ENCODE data around the gene TSPAN12.

Gene TSPAN12

GRCh38 chr7:120842121-120842621 lies 15.8 kb downstream of the TSPAN12 start:
- DNase-seq = no peak

- DNase-seq = no peak
Observed at GRCh38 chr7:120841608-120842007, 16.3 kb downstream of the TSPAN12 start.

- DNase-seq = no peak
Observed at GRCh38 chr7:120838281-120838682, 19.7 kb downstream of the TSPAN12 start.

DNA sequence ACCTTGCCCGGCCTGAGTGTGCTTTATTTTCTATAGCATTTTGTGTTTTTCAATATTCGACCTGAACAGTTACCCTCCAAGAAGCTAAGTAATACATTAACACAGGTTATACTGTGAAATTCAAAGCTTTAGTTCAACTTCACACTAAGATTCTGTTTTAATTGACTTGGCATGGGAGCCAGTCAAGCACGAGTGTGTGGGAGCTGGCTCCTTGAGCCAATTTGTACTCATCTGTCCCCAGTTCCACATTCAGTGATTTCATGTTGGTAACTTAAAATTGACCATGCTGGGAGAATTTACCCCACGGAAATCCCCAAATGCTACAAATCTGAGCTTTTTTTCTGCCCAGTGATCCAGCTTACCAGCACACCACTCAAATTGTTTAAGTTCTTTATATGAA lies 20.3 kb downstream of the TSPAN12 start:
- no peak for DNase-seq

GRCh38 chr7:120836556-120837115 lies 21.3 kb downstream of the TSPAN12 start:
- no peak for DNase-seq

- DNase-seq = no peak
Observed at GRCh38 chr7:120834726-120835125, 23.2 kb downstream of the TSPAN12 start.

DNA sequence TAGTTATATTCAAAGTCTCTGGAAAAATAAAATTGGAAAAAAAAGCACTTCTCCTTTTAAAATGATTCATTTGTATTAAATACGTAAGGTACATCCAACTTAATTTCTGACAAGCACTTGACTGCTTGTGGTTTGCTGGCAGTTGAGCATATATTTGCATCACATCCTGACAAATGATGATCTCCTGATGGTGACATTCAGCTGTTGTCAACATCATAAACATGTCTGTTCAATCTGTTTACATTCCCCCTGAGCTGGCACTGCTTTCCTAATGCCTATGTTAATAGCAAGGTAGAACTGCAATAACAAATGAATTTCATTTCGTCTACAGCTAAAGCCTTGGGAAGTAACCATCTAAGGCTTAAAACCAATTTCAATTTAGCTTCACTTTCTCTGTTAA lies 24.4 kb downstream of the TSPAN12 start:
- no peak for DNase-seq

- DNase-seq = no peak
Observed at GRCh38 chr7:120832803-120833202, 25.1 kb downstream of the TSPAN12 start.

DNA sequence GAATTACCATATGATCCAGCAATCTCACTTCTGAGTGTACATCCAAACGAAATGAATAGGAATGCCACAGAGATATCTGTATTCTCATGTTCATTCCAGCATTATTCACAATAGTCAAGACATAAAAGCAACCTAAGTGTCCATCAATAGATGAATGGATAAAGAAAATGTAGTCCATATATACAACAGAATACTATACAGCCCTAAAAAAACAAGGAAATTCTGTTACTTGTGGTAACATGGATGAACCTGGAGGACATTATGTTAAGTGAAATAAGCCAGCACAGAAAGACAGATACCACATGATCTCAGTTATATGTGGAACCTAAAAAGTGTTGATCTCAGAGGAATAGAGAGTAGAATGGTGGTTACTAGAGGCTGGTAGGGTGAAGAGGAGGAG lies 26.7 kb downstream of the TSPAN12 start:
- no peak for DNase-seq

- no peak for DNase-seq
Observed at GRCh38 chr7:120829487-120829886, 28.5 kb downstream of the TSPAN12 start.

- no peak for DNase-seq
Observed at GRCh38 chr7:120828528-120828927, 29.4 kb downstream of the TSPAN12 start.

DNA sequence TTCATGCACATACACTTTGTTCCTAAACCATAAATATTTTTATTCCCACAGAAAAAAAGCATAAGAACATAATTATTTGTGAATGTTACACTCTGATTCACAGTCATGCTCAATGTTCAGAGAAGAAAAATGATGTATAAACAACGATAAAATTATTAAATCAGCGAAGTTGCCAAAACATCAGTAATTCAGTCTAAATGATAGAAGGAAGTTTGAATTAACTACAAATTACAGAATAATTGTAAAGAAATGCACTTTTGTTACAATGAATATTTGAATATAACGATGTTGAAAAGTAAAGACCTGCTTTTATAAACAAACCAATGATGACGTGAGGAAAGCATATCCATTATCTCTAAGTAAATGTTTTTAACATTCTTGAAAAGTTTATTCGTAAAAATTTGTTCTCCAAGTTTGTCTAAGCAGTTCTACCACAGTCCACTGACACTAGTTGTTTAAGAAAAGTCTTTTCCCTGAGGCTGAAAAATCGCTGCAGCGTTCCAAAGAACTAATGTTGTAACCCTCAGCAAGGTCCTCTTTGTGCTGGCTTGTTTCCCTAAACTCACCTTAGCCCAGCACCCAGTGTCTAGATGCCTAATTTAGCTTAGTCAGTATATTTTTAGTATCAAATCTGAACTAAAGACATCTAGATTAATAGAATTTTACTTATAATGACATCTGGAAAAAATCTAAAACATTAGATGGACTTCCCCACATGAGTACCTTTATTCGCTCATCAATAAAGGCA lies 30.4 kb downstream of the TSPAN12 start:
- DNase-seq = no peak

DNA sequence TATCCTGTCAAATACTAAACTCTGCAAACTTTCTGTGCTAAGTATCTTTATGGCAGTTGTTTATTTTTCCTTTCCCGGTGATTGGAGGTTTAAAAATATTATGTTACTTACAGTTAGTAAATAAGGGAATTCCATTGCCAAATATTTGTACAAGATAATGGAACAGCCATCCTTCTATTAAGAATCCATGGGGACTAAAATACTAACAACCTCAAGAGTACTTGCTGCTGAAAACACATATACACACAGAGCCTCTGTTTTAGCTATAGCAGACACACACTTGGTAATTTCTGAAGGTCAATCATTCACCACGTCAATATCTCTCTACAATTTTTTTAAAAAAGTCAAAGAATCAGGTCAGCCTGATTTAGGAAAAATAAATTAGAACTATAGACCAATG lies 32.4 kb downstream of the TSPAN12 start:
- no peak for DNase-seq

- DNase-seq = no peak
Observed at GRCh38 chr7:120825152-120825551, 32.8 kb downstream of the TSPAN12 start.

DNA sequence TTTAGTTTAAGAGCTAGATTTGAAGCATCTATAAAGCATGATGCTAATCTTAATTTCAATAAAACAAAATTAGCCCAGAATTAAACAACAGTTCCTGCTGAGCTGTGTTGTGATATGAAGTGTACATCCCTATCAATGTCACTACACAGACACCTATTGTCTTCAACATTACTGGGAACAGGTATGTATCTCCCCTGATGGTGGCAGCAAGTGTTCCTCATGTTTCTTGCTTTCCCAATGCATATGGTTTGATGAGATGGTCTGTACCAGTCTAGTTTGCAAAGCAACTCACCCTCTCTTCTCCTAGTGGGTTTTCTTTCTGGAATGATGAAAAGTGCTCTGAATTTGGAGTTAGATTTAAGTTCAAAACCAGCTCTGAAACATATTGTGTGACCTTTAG lies 38.1 kb downstream of the TSPAN12 start:
- DNase-seq = no peak

DNA sequence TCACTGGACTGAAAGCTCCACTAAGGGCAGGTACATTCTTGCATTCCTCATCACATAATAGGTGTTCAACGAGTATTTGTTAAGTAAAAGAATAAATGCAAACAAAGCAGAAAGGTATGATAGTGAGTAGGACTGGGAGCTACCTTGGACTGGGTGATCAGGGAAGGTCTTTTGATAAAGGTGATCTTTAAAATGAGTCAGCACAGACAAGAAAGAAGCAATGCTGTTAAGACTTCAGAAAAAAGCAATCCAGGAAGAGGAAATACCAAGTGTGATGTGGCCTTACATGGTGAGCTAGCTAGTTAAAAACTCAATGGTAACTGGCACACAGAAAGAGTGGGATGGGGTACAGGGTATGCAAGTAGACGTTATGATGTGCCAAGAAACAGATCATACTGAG lies 40.1 kb downstream of the TSPAN12 start:
- DNase-seq = no peak

- no peak for DNase-seq
Observed at GRCh38 chr7:120814253-120814939, 43.5 kb downstream of the TSPAN12 start.

GRCh38 chr7:120813546-120814252 lies 44.2 kb downstream of the TSPAN12 start:
- no peak for DNase-seq

DNA sequence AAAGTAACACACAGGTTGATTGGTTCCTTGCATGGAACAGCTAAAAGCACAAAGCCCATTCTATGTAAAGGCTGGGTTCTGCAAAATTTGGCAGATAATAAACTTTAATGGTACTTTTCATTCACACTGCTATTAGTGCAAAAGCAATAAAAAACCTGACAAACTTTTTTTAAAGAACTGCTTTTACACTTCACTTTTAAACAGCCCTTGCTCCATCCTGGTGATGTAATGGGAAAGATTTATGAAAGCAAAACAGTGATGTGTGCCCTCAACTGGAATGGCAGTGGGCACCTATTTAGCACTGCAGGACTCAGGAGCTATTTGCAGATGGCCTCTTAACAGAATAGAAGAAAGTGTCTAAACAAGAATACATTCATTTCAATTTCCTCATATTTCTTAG lies 44.9 kb downstream of the TSPAN12 start:
- DNase-seq = no peak

DNA sequence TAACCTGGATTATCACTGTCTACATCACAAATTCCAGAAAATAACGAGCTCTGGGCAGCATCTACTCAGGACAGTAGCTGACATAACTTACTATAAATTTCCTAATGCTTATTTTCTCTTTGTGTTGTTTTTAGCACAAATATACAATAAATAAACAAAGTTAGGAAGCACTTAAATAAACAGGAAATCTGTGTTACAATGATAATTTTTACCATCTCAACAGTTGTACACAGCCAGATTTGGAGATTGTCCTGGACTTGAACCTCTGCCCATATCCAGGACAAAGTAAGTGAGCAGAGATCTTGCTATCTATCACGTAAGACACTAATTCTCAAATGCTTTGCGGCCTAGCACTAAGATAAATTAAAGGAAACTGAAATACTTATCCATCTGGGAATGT lies 48.7 kb downstream of the TSPAN12 start:
- no peak for DNase-seq

- no peak for DNase-seq
Observed at GRCh38 chr7:120807390-120807789, 50.6 kb downstream of the TSPAN12 start.

DNA sequence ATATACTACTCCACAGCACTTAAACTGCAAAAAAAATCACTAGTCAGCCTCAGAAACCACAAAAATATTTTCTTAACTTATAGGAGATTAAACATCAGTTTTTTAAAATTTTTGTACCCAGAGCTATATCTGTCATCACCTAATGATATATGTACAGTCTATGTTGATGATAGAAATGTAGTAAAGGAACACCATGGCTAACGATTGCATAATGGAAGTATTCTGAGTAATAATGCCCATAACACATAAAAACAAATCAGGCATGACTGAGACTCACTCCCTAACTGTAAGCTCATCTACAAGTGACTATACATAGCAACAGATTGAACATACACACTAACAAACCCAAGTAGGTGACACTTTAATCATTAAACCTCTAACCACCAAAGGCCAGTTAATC lies 51.3 kb downstream of the TSPAN12 start:
- no peak for DNase-seq

GRCh38 chr7:120805636-120806388 lies 52.1 kb downstream of the TSPAN12 start:
- DNase-seq = peak; percentile 41

Data from NCI-H187 treated with DMSO at 0.1 percent for 48 hours (cell line).